DOHH2 (cell line): Measurements from ENCODE around the gene PLEKHS1.
"Not testable (repeated sequence)": the region's sequence is repeated elsewhere in the genome, so short reads cannot be mapped to it uniquely, and the experiment has no call there.

Experiments used
- H3F3A ChIP-seq: fragments of 200-600 bp; sonication (generic), shearing (Covaris generic); 2 replicates; pipeline ENCODE4 v1.6.0; 2016; ENCODE audit warnings: antibody characterized with exemption, mild to moderate bottlenecking; ENCODE audit not compliant: control insufficient read depth, insufficient read depth
- H3K27ac ChIP-seq: fragments of 200-600 bp; sonication (generic); 2 replicates; pipeline ENCODE4 v1.5.1; 2014; ENCODE audit warnings: low read depth, mild to moderate bottlenecking, low read length, moderate library complexity
- H3K27me3 ChIP-seq: fragments of 200-600 bp; sonication (generic); 2 replicates; pipeline ENCODE4 v1.6.1; 2014; ENCODE audit warnings: mild to moderate bottlenecking, low read length, mixed read lengths; ENCODE audit not compliant: control insufficient read depth
- H3K36me3 ChIP-seq: fragments of 200-600 bp; sonication (generic); 2 replicates; pipeline ENCODE4 v1.6.1; 2014; ENCODE audit warnings: mild to moderate bottlenecking, low read length, moderate library complexity, mixed read lengths; ENCODE audit not compliant: control insufficient read depth
- H3K4me1 ChIP-seq: fragments of 200-600 bp; sonication (generic); 2 replicates; pipeline ENCODE4 v1.6.1; 2014; ENCODE audit warnings: mild to moderate bottlenecking, low read length, mixed read lengths; ENCODE audit not compliant: control insufficient read depth
- H3K4me2 ChIP-seq: fragments of 200-600 bp; sonication (generic); 2 replicates; pipeline ENCODE4 v1.6.0; 2014; ENCODE audit warnings: mild to moderate bottlenecking, low read length, moderate library complexity
- H3K4me3 ChIP-seq: fragments of 200-600 bp; sonication (generic); 2 replicates; pipeline ENCODE4 v1.5.1; 2014; ENCODE audit warnings: mild to moderate bottlenecking, low read length, mixed read lengths
- H3K79me2 ChIP-seq: fragments of 200-600 bp; sonication (generic); 2 replicates; pipeline ENCODE4 v1.6.1; 2014; ENCODE audit warnings: mild to moderate bottlenecking, low read length, mixed read lengths; ENCODE audit not compliant: control insufficient read depth
- H3K9me2 ChIP-seq: fragments of 200-600 bp; sonication (generic); replicated peaks from 2 replicates; pipeline ENCODE4 v1.6.1; 2014; ENCODE audit warnings: mild to moderate bottlenecking, low read length, mixed read lengths; ENCODE audit not compliant: control insufficient read depth
- H3K9me3 ChIP-seq: fragments of 200-600 bp; sonication (generic); 2 replicates; pipeline ENCODE4 v1.6.1; 2014; ENCODE audit warnings: antibody characterized with exemption, low read length, mixed read lengths; ENCODE audit not compliant: control insufficient read depth, insufficient read depth
- H4K20me1 ChIP-seq: fragments of 200-600 bp; sonication (generic); 2 replicates; pipeline ENCODE4 v1.6.0; 2014; ENCODE audit warnings: low read depth, mild to moderate bottlenecking, antibody characterized with exemption, low read length, moderate library complexity; ENCODE audit not compliant: control insufficient read depth, insufficient read depth
- CTCF ChIP-seq: fragments of 200-600 bp; sonication (generic); IDR thresholded peaks from one replicate; pipeline ENCODE4 v1.5.1; 2014; ENCODE audit warnings: antibody characterized with exemption, mild to moderate bottlenecking, low read depth, low read length; ENCODE audit not compliant: poor library complexity, severe bottlenecking
- EZH2phosphoT487 ChIP-seq: fragments of 200-600 bp; sonication (generic); IDR thresholded peaks from 2 replicates; pipeline ENCODE4 v1.6.1; 2017; ENCODE audit warnings: borderline replicate concordance, mild to moderate bottlenecking, antibody characterized with exemption, low read length, moderate library complexity, mixed read lengths

PLEKHS1 gene

DNA sequence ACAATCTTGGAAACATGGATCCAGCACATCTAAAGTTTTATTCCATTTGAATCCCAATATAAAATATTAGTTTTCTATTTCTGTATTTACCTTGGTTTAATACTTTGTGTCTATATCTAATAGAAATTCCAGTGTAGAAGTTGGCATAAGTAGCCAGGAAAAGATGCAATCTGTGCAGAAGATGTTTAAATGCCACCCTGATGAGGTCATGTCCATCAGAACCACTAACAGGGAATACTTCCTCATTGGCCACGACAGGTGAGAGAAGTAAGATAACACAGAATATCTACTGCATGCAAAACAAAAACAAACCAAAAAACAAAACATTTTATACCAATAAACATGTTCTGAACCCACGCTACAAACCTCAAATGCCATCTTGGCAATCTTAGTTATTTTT, 15.7 kb downstream of the PLEKHS1 start:
- Histone ChIP-seq H3K4me3 (no peak overlapping the region), H3K36me3 (no peaks in the 10 kb centered on the region), H3K27ac (no peak overlapping the region), H3K9me3 (0 out of 2 replicates have a peak, but pooled peaks cover 7% of the 10 kb centered on the region), H3K4me2 (no peak overlapping the region), H3F3A (no peaks in the 10 kb centered on the region), H4K20me1 (no peaks in the 10 kb centered on the region), H3K27me3 (peaks cover 20% of the 10 kb centered on the region), H3K79me2 (no peaks in the 10 kb centered on the region), H3K9me2 (no peaks in the 10 kb centered on the region), H3K4me1 (no peaks in the 10 kb centered on the region)
- TF ChIP-seq EZH2phosphoT487 (no peak), CTCF (no peak)

- H4K20me1 ChIP-seq = no peaks in the 10 kb centered on the region
- H3K4me3 ChIP-seq = no peak overlapping the region
- peaks cover 20% of the 10 kb centered on the region for H3K27me3 ChIP-seq
- H3K79me2 ChIP-seq = no peaks in the 10 kb centered on the region
- H3K36me3 ChIP-seq = no peaks in the 10 kb centered on the region
- no peaks in the 10 kb centered on the region for H3K4me1 ChIP-seq
- no peaks in the 10 kb centered on the region for H3F3A ChIP-seq
- no peaks in the 10 kb centered on the region for H3K9me2 ChIP-seq
- H3K27ac ChIP-seq = no peak overlapping the region
- no peaks in the 10 kb centered on the region for H3K9me3 ChIP-seq
- no peak for TF ChIP-seq CTCF
- no peak for TF ChIP-seq EZH2phosphoT487
- no peak overlapping the region for H3K4me2 ChIP-seq
Measured at GRCh38 chr10:113770346-113770745, 18.9 kb downstream of the PLEKHS1 start.

- H3K4me3 ChIP-seq, H3K36me3 ChIP-seq, H3K27ac ChIP-seq, H3F3A ChIP-seq, H3K4me1 ChIP-seq, H3K9me3 ChIP-seq, H4K20me1 ChIP-seq, H3K4me2 ChIP-seq, H3K9me2 ChIP-seq, H3K79me2 ChIP-seq: not testable (repeated sequence)
- H3K27me3 ChIP-seq = peaks cover 16% of the 10 kb centered on the region
Measured at GRCh38 chr10:113771131-113771530, 19.6 kb downstream of the PLEKHS1 start.

DNA sequence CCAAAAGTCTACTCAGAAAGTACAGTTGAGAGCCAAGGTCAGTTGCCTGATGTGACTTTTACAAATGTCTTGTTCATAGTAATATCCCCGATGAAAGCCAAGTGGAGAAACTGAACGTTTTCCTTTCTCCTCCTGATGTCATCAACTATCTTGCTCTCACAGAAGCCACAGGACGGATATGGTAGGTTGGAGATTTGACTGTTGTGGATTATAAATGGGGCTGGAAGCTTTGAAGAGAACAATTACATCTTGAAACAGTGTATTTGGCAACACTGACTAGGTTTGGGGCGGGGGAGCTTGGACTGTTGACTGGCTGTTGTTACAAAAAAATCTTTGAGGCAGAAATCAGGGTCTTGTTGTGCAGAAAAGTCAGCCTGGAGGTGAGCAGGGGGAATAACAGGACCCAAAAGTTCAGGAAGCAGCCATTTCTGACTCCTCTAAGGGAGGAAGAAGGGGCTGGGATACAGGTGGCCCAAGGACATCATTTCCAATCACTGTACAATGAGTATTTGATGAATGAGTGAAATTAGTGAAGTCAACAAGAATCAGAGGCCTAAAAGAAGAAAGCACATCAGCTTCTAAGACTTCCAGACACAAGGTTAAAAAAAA, 24.3 kb downstream of the PLEKHS1 start:
- Histone ChIP-seq H3K27ac (no peak overlapping the region), H3K79me2 (no peaks in the 10 kb centered on the region), H3K9me2 (no peaks in the 10 kb centered on the region), H3K4me3 (no peak overlapping the region), H3K4me1 (no peaks in the 10 kb centered on the region), H3K36me3 (no peaks in the 10 kb centered on the region), H3K27me3 (peaks cover 6% of the 10 kb centered on the region), H4K20me1 (no peaks in the 10 kb centered on the region), H3K9me3 (no peaks in the 10 kb centered on the region), H3F3A (no peaks in the 10 kb centered on the region), H3K4me2 (no peak overlapping the region)
- TF ChIP-seq CTCF (no peak), EZH2phosphoT487 (no peak)
